Measurements from ENCODE around the gene SLC2A14.

DNA sequence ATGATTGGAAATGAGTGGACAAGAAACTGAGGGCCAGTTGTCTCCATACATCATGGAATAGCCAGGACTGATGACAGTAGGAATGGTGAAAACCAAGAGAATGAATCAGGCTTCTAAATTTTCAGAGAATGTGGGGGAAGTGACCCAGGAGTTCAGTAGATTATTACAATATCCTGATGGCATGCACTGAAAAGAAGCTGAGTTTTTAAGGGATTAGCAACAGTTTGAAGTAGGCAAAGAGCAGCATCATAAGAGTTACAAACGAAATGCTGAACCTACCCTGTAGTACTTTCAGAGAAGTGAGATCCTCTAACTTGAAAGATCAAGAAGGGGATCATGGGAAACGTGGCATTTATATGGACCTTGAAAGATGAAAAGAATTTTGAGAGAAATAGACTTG lies 13.2 kb downstream of the SLC2A14 start:
- TF ChIP-seq, protein P1, sequence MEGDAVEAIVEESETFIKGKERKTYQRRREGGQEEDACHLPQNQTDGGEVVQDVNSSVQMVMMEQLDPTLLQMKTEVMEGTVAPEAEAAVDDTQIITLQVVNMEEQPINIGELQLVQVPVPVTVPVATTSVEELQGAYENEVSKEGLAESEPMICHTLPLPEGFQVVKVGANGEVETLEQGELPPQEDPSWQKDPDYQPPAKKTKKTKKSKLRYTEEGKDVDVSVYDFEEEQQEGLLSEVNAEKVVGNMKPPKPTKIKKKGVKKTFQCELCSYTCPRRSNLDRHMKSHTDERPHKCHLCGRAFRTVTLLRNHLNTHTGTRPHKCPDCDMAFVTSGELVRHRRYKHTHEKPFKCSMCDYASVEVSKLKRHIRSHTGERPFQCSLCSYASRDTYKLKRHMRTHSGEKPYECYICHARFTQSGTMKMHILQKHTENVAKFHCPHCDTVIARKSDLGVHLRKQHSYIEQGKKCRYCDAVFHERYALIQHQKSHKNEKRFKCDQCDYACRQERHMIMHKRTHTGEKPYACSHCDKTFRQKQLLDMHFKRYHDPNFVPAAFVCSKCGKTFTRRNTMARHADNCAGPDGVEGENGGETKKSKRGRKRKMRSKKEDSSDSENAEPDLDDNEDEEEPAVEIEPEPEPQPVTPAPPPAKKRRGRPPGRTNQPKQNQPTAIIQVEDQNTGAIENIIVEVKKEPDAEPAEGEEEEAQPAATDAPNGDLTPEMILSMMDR (IDR thresholded peaks at IDR 0.05), result no peak
- no peak for TF ChIP-seq POLR2A (IDR thresholded peaks at IDR 0.05)

Data from body of pancreas (tissue), 4 donors.